Right ventricle myocardium inferior (tissue), 1 donor: ENCODE data around the gene TNC. TPM values are rescaled to one million over a fixed set of nuclear protein-coding genes. Genes with fewer than 3 reads are reported as not detected.
"Not testable (repeated sequence)": the region's sequence is repeated elsewhere in the genome, so short reads cannot be mapped to it uniquely, and the experiment has no call there.

Experiments used
- ATAC-seq: fragments of 200-7000 bp; cut with Tn5 transposase; one replicate; pipeline ENCODE4 v1.9.1; 2020; ENCODE audit warnings: mild to moderate bottlenecking, moderate library complexity
- DNase-seq: peaks from one replicate; pipeline ENCODE4 v3.0.0; 2021; ENCODE audit errors: missing footprints
- intact Hi-C: fragments of 100-400 bp; cut with DNase I; formaldehyde crosslinking; loops from one replicate; pipeline ENCODE4 v1.11.0; 2022
- total RNA-seq: library from RNA; stranded (reverse); fragmentation: NEBNext Ultra II Directional; extraction: Animal tissue kit (Norgen Biotek cat#: 25700); gene quantifications from one replicate; pipeline ENCODE4 v1.2.1, GENCODE V29; 2021
- donor health status: DM: no; HTN: yes; CAD: no; lungs with severe emphysema.

The TNC gene
- total RNA-seq, 1 donor from 2014 or later = 0.57 TPM

DNA sequence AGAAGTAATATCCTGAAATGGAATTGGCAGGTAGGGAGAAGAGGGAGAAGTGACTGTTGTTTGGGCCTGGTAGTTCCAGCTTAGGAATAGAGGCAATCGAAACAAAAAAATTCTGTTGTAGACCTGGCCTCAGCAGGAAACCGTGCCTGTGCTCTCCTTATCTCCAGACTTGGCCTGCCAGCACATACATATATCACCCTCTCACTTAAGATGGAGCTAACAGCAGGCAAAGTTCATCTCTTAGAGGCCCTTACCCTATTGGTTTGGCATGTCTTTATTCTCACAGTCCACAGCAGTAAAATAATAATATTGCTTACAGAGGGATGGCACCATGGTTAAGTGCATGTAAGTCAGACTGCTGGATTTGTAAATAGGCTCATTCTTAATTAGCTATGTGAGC lies 19.6 kb upstream of the TNC start:
- DNase-seq (no peak), ATAC-seq (no peak)
- intact Hi-C loops = no loop called here

GRCh38 chr9:115135821-115136778 lies 18.1 kb upstream of the TNC start:
- DNase-seq (no peak), ATAC-seq (no peak)
- intact Hi-C loops = no loop called here

GRCh38 chr9:115134941-115135340 lies 17.0 kb upstream of the TNC start:
- intact Hi-C loops = no loop called here
- ATAC-seq (no peak), DNase-seq (no peak)

GRCh38 chr9:115133649-115134048 lies 15.7 kb upstream of the TNC start:
- DNase-seq (no peak), ATAC-seq (no peak)
- intact Hi-C loops = no loop called here

DNA sequence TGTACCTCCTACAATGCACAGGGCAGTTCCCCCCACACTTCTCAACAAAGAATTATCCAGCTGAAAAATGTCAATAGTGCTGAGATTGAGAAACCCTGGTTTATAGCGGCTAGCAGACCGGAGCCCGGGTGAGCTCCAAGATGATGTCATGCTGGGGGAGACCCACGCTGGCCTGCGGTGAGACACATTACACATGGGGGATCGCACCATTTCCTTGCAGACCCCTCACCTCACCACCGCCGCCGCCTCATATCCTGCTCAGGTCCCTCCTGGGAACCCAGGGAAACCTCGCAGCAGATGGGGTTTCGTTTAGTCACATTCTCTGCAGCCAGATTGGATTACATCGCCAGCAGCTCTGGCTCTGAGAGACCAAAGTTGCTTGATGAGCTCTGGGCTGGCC lies 14.7 kb upstream of the TNC start:
- ATAC-seq (peak; percentile 48), DNase-seq (no peak)
- intact Hi-C loops = no loop called here

- DNase-seq (no peak), ATAC-seq (no peak)
- intact Hi-C loops = no loop called here
Observed at GRCh38 chr9:115130176-115130575, 12.2 kb upstream of the TNC start.

GRCh38 chr9:115128726-115129125 lies 10.8 kb upstream of the TNC start:
- DNase-seq, ATAC-seq, intact Hi-C loops: not testable (repeated sequence)

DNA sequence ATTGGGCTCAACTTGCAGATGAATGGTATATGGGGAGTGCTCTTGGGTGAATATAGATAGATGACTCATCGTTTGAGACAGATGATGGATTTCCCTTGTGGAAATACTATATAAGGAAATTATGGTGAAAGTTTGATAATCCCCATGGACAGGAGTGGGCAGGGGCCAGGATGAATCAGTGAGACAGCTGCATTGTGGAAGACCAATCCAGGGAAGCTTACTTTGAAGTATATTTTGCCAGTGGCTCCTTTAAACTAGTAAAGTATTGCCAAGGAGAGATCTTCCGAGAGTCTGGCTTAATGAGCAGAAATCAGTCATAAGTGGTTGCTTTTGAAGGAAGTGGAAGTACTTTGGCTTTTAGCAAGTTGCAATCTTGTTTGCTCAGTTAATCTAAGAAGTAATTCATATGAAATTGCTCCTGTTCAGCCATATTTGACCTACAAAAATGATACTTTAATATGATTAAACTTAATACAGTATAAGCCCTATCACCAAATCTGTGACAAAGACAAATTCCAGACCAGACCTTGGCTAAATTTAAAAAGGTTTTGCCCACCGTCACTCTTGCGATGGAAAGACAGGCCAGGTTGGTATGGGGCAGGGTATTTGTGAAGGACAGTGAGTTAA lies 9.3 kb upstream of the TNC start:
- intact Hi-C loops = no loop called here
- DNase-seq (no peak), ATAC-seq (no peak)

DNA sequence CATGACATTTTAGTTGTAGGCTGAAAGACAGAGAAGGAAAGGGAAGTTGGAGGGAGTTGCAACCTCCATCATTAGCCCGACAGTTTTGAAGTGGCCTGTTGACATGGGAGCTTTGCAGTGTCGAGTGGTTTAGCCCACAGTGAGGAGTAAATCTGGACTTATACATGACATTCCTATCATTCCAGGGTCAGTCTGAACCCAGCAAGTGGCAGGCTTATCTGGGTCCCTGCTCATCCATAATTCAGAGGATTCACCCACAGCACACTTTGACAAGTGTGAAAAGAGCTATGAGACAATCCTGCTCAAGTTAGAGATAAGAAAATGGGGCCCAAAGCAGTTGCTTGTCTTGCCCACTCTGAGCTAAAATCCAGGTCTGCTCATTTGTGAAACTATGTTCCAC lies 8.4 kb upstream of the TNC start:
- intact Hi-C loops = no loop called here
- DNase-seq (no peak), ATAC-seq (no peak)

GRCh38 chr9:115122937-115123336 lies 5.0 kb upstream of the TNC start:
- intact Hi-C loops = no loop called here
- DNase-seq (no peak), ATAC-seq (no peak)

- DNase-seq (no peak), ATAC-seq (no peak)
- intact Hi-C loops = no loop called here
Observed at GRCh38 chr9:115121181-115121580, 3.2 kb upstream of the TNC start.

- intact Hi-C loops = no loop called here
- DNase-seq (no peak), ATAC-seq (peak; percentile 62)
Observed at GRCh38 chr9:115118879-115119218, 892 bp upstream of the TNC start.

GRCh38 chr9:115116421-115117284 lies 1.3 kb downstream of the TNC start:
- ATAC-seq = no peak
- DNase-seq = no peak
- intact Hi-C loops = no loop called here

DNA sequence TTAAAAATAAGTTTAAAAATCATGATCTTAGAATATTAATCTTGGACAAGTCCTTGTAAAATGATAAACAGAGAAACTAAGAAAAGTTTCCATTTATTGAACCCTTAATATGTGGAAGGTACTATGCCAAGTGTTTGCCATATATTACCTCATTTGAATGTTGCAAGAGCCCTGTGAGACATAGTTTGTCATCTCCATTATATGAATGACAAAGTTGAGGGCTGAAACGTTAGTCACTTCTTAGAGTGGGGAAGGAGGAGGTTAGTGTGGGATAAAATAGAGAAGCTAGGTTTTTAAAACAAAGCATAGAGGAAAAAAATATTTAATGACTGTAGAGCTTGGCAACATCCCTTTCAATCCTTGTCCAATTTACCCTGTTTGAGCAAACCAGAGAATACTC lies 2.0 kb downstream of the TNC start:
- intact Hi-C loops = no loop called here
- DNase-seq = no peak
- ATAC-seq = no peak

DNA sequence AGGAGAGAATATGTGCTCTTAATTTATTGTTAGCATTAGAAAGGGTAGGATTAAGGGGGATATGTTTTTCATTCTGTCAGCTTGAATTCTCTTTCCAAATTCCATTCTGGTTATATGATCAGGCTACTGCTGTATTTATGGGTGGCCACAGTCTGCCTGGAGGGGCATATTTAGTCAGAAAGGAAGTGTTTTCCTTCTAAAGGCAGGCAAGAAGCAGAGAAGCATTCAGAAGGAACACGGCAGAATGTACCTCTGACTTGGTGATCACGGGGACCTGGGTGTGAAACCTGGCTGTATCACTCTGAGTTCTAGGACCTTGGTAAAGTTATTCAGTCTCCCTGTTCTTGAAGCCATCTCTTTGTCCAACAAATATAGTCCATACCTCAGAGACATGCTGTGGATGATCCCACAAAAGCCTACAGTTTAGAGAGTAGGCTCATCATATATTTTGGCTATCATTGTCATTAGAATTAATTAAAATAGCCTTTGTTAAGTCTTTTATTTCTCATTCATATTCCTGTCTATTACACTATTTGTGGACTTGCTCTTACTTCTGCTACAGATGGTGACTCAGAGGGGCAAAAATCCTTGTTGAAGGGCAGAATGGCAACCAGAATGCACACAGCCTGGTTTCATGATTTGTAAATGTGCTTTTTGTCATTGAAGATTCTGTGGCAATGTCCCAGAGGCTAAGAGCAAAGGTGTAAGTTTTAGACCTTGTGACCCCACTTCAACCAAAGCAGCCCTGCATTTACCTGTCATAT lies 2.7 kb downstream of the TNC start:
- DNase-seq (no peak), ATAC-seq (no peak)

DNA sequence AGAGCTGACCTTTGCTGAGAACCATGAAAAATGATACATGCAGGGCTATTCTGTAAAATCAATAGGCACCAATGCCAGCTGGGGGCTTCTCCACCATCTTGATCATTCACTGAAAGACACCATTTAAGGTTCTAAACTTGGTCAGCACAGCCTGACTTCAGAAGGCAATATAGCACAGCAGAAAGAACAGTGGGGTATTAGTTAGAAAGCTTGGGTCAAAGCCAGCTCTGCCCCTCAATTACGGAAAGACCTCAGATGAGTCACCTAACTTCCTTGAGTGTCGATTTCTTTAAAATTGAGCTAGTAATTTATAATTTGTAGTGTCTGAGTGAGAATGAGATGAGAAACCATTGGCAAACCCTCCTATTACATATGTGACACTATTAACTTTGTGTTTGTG lies 3.4 kb downstream of the TNC start:
- ATAC-seq = no peak
- intact Hi-C loops = no loop called here
- DNase-seq = no peak

More for the DNA sequence above, 2.7 kb downstream of the TNC start:
- intact Hi-C loops = no loop called here

DNA sequence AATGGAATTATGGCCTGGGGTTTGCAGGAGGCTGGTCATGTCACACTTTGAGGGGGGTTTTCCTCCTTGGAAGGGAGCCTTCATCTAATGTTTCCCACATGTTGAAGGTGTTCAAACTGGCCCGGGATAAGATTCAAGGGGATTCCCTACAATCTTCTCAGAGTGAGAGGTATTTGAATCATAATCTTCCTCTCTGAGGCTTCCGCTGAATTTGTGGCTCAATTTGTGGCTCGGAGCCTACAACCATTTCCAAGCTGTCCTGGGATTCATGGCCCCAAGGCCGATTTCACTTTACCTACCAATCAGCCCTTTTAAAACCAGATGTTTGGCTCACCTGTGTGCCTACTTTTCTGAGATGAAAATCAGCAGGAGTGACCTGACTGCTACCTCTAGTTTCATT lies 3.9 kb downstream of the TNC start:
- intact Hi-C loops = no loop called here
- no peak for ATAC-seq
- DNase-seq = no peak

GRCh38 chr9:115111874-115112273 lies 6.1 kb downstream of the TNC start:
- no peak for DNase-seq
- intact Hi-C loops = no loop called here
- ATAC-seq = no peak

DNA sequence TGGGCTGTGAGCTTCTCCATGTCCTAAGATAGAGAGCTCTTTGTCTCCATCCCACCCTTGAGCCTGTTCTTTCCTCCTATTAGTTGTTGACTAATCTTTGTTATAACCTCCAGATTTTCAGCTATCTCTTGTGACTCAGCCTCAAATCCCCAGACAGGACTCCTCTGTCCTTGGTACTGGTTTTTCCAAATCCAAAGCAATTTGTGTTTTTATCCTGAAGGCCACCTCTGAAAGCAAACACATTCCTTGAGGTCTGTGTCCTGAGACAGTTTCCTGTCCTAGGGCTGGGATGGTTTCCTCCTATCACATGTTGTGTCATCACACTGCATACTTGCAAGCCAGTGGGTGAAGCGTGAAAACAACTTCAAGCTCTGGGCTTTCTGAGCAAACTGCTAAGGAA lies 8.5 kb downstream of the TNC start:
- ATAC-seq (no peak), DNase-seq (no peak)
- intact Hi-C loops = no loop called here
